T-helper 1 cell (primary cell): Measurements from ENCODE around the gene TOR1AIP1.
A peak's percentile ranks its signal among the peaks of the same experiment; 100 is the strongest.
"Not testable (repeated sequence)": the region's sequence is repeated elsewhere in the genome, so short reads cannot be mapped to it uniquely, and the experiment has no call there.

Experiments
- DNase-seq, 5 donors: peaks; one replicate each; pipeline ENCODE4 v3.0.0-alpha.2; 2012 to 2020

TOR1AIP1 gene

DNA sequence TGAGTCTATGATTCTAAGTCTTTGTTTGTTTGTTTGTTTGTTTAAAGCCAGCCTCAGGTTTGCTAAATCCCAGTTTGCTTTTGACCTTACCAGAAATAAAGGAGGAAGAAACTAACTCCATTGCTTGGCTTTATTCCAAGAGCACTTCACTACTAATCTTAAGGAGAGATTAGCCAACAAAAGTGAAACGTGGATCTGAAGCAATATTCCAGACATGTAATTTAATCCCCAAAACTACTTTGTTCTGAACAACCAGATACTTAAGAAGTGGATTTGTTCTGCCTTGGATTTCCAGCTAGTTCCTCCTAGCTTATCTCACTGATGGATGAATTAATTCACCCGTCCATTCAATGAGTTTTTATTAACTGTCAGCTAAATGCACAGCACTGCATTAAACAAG lies 56.7 kb downstream of the TOR1AIP1 start:
- DNase-seq, result no peak

DNA sequence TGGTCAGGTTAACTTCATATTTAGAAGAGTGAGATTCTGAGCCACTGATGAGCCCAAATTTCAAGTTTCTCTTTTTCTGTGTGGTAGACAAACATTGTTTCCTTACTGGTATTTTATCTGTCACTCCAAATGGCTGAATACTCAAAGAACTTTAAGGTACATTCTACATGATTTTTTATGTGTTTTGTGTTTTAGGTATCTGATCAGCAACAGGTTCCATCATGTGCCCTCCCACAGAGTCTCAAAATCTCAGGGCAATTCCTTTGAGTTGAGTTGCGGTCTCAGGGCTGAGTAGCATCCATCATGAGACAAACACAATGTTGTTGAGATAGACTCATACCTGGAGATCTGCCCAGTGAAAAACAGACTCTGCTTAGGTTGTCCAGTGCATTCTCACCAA lies 57.9 kb downstream of the TOR1AIP1 start:
- no peak for DNase-seq

DNA sequence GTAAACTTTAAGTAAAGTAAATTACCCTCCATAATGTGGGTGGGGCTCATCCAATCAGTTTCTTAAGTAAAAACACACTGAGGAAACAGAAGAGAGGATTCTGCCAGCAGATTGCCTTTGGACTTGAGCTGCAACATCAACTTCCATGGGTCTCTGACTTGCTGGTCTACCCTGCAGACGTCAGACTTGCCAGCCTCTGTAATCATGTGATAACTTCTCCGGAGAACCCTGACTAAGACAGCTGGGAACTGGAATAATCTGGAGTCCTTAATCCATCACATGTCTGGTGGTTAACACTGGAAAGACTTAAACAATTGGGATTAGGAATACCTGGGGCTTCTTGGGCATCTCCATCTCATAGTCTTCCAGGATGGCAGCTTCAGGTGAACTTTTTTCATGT lies 59.4 kb downstream of the TOR1AIP1 start:
- no peak for DNase-seq

DNA sequence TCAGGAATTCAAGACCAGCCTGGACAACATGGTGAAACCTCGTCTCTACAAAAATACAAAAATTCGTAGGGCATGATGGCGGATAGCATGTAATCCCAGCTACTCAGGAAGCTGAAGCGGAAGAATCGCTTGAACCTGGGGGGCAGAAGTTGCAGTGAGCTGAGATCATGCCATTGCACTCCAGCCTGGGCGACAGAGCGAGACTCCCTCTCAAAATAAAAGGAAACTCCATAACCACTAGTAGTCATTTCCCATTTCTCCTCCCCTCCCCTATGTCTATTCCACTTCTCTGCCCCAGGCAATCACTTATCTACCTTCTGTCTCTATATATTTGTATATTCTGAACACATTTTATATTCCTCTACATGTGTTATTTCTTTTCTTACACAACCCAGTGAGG lies 68.6 kb downstream of the TOR1AIP1 start:
- DNase-seq, result no peak

DNA sequence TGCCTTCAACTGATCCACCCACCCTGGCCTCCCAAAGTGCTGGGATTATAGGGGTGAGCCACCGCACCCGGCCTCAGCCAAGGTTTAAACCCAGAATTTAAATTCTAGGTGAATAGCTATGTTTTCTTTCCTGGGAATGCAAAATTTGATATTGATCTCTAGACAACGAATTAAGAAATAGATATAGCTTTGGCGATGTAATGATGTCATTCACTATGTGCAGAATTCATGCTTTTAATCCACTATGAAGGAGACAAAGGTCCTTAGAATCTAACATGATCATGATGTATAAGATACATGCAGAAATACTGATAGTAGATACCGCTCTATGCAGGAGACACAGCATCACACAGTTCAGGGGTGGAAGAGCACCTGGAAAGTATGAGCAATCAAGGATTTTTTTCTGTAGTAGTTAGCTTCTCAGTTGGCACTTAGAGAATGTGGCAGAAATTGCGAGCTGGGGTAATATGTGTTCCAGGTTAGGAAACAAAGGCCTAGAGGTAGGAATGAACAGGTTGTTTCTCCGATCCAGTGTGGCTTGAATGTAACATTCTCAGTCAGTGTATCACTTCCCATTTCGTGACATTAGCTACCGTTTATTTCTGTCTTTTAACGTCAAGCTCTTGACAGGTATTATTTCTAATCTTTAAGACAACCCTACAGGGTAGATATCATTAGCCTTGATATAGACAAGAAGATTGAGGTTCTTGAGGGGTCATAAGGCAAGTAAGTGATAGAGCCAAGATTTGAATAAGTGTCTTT lies 69.5 kb downstream of the TOR1AIP1 start:
- DNase-seq, result no peak

DNA sequence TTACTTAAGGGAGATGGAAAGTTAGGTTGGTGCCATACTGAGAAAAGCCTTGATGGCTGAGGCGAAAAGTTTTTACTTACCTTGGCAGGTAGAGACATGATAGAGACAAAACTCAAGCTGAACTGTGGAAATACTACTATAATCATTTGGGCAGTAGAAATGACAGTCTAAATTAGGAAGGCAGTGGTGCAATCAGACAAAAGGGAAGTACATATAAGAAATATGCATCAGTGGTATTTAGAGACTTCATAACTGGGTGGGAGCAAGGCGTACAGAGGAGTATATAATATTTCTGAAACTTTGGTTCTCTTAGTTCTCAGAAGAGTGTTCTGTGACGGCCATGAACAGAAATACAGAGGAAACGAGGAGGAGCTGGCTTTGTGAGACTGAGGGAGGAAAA lies 70.1 kb downstream of the TOR1AIP1 start:
- no peak for DNase-seq

DNA sequence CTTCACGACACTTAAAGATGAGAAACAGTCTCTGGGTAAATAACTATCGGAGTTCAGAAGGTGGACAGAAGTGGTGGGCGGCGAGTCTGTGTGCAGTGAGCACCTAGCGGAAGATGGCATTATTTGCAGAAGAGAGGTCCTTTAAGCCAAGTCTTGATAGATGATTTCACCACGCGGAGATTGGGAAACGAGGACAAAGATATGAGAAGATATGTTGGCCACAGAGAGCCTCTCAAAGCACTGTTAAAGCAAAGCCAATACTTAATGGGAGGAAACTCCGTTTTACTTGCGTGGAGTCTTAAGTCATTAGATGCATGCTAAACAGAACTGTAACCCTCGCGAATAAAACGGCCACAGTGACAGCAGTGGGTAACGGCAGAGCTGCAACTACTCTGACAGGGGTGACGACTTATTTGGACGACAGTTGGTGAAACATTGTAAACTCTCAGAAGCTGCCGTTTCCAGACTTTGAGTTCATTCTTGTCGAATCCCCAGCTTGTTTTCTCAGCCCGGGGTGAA lies 71.9 kb downstream of the TOR1AIP1 start:
- peak in 2 of 5 donors; percentile 12 to 69 for DNase-seq

DNA sequence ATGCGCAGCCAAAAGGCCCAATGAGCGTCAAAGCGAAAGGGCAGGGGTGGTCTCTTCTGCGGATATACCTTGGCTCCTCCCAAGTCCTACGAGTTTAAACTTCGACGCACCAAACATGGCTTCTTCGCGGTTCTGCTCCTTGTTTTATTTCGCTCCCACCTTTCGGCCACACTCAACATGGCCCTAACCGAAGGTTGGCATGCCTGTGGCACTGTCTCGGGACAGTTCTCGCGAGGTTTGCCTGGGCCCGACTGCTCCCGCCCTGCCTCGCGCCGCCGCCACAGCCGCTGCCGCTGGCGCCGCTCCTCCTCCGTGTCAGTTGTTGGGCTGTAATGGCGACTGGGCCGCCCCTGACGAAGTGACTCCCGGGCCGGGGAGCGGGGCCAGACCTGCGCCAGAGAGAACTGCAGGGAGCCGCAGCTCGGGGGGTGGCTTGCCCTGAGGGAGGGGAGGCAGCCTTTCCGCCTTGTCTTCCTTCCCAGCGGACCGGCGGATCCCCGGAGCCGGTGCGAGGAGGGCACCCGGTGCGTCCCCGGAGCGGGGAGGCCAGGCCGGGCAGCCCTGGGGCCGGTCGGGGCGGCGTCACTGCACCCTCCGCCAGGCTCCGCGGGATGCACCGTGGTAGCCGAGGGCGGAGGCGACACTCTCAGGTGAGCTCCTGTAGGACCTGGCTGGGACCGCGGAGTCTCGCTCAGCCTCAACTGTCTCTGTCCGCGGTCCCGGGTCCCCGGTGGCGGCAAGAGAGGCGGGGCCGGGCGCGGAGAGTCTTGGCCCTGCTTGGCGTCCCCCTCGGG lies 72.6 kb downstream of the TOR1AIP1 start, which contains the start of gene CEP350:
TSS of gene CEP350 (plus strand) at position 318 of the 794 bp plus-strand sequence. CDS start 31,372 bp downstream, outside the sequence.
- DNase-seq, result peak; percentile 95 to 99 (median 98)

DNA sequence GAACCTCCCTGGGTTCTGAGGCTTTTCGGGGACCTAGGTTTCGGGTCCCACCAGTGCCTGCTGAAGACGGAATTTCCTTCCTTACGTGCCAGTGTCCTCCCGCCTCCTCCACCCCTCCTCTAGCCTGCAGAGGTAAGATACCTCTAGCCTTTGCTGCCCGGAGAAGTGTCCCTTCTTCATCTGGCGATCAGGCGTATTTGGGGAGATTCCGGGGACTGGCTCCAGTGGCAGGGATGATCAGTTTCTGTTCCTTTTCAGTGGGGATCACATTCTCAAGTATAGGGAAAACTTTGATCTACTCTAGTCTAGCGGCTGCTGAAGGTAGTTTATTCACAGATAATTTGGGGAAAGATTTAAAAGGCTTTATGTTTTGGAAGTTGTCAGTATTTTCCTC lies 73.2 kb downstream of the TOR1AIP1 start:
- DNase-seq, result no peak

DNA sequence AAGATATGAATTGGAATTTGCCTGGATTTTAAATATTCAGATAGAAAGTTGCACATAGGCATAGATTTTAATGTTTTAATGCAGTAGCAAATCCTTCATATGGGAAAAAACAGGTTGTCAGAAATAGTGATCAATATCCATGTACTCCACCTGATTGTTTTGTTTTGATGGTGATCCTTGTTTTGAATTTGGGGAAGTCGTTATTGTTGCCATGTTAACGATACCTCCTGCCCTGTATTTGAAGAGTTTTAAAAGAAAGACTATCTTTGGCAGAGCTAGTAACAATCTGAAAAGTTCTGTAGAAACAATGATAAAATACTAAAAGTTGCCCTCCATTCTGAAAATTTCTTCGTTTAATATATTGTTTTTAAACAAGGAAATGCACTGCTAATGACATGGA lies 73.6 kb downstream of the TOR1AIP1 start:
- DNase-seq, result no peak

DNA sequence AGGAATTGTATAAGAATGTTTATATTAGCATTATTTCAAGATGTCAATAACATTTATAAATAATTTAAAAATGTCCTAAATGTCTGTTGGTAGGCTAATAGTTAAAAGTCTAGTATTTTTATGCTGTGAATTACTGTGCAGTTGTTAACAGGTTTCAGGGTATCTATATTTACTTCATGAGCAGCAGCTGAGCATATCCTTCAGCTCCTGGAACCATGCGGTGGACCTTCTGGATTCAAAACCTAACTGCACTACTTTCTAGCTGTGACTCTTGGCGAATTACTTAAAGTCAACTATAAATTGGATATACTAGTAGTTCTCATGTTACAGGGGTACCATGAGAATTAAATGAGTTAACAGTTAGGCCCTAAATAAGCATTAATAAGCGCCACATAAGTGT lies 76.3 kb downstream of the TOR1AIP1 start:
- no peak for DNase-seq

DNA sequence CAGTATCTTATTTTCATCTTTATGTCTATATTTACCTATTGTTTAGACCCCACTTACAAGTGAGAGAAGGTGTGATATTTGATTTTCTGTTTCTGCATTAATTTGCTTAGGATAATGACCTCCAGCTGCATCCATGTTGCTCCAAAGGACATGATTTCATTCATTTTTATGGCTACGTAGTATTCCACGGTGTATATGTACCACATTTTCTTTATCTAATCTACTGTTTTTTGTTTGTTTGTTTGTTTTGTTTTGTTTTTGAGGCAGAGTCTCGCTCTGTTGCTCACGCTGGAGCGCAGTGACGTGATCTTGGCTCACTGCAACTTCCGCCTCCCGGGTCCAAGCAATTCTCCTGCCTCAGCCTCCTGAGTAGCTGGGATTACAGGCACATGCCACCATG lies 80.1 kb downstream of the TOR1AIP1 start:
- not testable (repeated sequence) for DNase-seq

DNA sequence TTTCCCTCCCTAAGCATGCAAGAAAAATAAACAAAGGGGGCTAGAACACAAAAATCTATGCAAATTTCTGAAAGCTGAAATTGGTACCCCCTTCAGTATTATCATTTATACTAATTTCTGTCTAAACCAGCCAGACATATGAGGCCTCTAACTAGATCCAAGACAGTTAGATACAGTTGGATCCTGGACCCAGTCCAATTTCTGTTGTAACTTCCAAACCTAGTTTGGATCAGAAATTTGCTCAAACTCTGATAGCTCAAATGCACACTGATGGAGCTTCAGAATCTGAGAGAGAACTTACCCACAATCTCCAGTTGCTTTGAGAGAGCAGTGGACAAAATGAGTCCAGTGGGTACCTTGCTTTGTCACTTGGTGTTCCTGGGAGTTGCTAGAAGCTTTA lies 84.5 kb downstream of the TOR1AIP1 start:
- no peak for DNase-seq

DNA sequence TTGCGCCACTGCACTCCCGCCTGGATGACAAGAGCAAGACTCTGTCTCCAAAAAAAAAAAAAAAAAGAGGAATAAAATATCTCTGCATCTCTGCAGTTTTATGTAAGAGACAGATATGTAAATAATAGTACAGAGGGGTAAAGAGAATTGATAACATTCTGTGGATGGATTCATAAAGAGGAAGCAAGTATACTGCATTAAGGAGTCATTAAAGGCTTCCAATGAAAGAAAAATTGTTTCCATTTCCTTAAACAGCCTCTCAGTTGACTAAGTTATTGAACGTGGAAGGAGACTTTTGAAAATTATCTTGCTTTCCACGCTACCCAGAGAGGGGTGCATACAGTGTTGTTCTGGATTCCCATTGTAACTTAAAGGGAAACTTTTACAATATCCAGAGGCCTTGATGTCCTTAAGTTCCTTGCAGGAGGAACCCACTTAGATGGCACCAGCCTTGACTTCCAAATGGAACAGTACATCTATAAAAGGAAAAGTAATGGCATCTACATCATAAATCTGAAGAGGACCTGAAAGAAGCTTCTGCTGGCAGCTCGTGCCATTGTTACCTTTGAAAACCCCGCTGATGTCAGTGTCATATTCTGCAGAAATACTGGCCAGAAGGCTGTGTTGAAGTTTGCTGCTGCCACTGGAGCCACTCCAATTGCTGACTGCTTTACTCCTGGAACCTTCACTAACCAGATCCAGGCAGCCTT lies 86.4 kb downstream of the TOR1AIP1 start:
- DNase-seq, result no peak

DNA sequence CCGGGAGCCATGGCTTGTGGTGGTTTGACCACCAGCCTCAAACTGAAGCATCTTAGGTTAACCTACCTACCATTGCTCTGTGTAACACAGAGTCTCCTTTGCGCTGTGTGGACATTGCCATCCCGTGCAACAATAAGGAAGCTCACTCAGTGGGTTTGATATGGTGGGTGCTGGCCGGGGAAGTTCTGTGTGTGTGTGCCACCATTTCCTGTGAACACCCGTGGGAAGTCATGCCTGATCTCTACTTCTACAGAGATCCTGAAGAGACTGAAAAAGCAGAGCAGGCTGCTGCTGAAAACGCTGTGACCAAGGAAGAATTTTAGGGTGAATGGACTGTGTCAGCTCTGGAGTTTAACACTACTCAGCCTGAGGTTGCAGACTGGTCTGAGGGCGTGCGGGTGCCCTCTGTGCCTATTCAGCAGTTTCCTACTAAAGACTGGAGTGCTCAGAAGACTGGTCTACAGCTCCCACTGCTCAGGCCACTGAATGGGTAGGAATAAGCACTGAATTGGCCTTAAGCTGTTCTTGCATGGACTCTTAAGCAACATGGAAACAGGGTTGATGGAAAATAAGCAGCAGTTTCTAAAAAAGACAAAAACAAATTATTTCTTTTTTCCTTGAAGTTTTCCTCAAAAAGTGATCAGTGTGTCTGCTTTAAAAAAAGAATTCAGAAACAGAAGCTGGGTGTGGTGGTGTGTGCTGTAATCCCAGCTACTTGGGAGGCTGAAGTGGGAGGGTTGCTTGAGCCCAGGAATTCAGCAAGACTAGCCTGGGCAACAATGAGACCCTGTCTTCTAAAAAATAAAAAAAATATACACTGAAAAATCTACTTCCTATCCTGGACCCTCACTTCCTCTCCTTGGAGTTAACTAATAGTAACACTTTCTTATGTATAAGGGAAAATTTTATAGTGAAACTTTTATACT lies 87.2 kb downstream of the TOR1AIP1 start:
- no peak for DNase-seq
